ENCODE measurements around the gene UCHL5.
A peak's percentile ranks its signal among the peaks of the same experiment; 100 is the strongest.

The UCHL5 gene, protein sequence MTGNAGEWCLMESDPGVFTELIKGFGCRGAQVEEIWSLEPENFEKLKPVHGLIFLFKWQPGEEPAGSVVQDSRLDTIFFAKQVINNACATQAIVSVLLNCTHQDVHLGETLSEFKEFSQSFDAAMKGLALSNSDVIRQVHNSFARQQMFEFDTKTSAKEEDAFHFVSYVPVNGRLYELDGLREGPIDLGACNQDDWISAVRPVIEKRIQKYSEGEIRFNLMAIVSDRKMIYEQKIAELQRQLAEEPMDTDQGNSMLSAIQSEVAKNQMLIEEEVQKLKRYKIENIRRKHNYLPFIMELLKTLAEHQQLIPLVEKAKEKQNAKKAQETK

DNA sequence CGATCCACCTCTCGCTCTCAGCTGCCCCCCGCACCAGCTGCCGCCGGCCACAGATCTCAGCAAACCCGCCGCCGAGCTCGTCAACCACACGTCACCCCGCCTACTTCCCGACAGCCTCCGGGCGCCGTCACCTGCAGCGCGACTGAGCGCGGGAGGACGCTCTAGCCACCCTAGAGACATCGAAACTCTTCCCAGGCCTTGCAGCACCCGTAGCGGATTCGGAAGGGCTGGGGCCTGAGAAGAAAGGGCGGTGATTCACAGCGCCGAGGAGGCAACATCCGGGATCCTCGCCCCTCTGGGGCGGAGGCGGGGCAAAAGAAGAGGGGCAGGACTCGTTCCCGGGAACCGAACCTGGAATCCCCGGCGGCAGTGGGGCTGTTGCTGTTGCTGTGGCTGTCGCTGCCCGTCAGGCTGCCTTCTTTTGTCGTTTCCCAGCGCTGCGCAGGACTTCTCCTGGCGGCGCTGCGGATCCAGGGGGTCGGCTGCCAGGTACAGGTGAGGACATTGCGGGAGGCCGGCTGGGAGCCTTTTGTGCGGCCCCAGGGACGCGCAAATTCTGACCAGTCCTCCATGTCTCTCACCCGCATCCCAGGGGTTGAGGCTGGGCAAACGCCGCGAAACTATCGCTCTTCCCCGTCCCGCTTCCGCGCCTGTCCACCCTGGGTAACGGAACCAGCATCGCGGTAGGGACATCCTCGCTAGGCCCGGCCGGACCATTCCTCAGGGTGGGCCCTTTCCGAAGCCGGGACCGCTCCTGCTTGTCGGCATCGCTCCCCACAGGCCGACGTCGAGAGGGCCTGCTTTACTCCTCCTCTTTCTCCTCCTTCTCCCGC, at the start of gene UCHL5, which contains the start of gene RO60:
TSS of gene UCHL5 (minus strand) at position 79 of the 833 bp plus-strand sequence. CDS start 100 bp downstream, outside the sequence.
TSS of gene RO60 (plus strand) at position 331 of the 833 bp plus-strand sequence. CDS start 9,443 bp downstream, outside the sequence.
- peak; percentile 95 for DNase-seq (ENCODE audit: low read depth, low spot score)

DNA sequence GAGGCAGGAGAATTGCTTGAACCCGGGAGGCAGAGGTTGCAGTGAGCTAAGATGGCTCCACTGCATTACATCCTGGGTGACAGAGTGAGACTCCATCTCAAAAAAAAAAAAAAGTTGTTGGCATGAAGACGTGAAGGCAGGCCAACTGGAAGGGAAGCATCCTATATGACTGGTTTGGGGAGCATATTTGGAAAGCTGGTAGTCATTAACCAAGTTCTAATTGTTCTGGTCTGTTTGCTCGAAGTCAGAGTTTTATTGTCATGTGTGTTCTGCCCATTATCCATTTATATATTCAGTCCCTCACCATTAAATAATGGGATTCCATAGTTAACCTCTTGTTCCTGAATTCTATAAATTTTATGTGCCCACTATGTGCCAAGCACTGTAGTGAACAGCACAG, 49.3 kb upstream of the UCHL5 start:
- DNase-seq (ENCODE audit: low read depth, low spot score), result no peak

DNA sequence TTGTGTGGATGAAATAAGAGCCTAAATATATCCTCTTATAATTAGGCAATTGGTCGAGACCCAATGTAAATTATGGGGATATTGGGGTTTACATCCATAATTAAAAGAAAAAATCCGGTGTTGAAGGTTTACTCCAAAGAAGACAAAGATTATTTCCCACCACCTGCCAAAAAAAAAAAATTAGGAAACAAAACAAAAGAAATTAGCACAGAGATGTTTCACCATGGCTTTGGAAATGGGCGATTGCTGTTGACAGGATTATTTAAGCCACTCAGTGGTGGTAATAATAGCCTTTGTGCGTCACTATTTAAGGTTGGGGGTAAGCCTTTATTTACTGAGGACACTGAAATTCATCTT, 46.6 kb upstream of the UCHL5 start:
- DNase-seq (ENCODE audit: low read depth, low spot score), result no peak

DNA sequence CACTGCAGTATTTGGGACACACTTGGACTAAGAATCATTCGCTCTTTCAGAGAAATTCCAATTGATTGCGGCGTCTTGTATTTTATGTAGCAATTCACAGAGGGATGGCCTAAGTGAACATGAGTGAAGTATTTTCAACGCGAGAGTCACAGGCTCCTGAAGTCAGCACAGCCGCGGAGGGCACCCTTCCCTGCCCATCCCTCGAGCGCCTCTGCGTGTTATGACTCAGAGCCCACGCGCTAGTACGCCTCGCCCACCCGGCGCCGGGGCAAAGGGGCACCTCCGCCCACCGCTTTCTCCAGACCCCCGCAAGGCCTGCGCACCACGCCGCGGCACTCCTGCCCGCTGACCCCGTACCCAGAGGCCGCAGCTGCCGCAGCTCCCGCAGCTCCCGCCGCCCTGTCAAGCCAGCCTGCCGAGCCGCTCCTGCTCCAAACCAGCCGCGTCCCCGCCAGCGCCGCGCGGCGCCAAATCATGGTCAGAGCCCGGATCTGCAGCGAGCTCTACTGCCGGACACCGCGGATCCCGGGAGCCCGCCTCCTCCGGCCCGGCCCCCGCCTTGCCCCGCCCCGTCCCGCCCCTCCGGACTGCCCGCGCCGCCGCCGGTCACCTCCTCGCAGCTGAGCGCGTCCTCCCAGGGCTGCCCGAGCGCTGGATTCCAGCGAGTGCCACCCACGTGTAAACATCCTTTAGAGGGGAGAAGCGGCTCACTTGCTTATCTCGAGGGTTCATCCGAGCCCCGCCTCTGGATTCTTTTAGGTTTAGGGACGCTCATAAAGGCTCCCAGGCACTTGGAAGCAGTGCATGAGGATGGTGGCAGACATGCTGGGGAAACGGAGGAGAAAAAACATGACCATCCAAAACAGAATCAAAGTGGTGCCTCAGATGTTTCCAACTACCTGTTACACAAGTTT, 46.0 kb upstream of the UCHL5 start, which contains the start of gene GLRX2:
TSS of gene GLRX2 (minus strand) at position 508 of the 914 bp plus-strand sequence. CDS start at position 476, 32 bp downstream.
- DNase-seq (ENCODE audit: low read depth, low spot score), result peak; percentile 51

DNA sequence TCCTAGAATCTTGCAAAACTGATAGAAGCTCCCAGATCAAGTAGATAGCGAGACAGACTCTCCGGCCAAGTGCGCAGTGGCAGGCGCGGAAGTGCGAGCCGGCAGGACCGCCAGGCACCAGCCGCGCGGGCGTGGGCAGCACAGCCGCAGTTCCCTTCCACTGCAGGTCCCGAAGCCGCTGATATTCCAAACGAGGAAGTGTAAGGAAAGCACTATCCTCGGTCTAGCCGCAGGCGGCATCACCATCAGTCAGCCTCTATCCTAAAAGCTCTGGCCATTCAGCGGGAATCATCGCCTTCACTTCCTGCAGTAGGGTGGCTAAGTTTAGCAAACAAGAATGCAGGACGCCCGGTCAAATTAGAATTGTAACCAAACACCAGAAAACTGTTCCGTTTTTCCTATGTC, 45.3 kb upstream of the UCHL5 start:
- no peak for DNase-seq (ENCODE audit: low read depth, low spot score)

DNA sequence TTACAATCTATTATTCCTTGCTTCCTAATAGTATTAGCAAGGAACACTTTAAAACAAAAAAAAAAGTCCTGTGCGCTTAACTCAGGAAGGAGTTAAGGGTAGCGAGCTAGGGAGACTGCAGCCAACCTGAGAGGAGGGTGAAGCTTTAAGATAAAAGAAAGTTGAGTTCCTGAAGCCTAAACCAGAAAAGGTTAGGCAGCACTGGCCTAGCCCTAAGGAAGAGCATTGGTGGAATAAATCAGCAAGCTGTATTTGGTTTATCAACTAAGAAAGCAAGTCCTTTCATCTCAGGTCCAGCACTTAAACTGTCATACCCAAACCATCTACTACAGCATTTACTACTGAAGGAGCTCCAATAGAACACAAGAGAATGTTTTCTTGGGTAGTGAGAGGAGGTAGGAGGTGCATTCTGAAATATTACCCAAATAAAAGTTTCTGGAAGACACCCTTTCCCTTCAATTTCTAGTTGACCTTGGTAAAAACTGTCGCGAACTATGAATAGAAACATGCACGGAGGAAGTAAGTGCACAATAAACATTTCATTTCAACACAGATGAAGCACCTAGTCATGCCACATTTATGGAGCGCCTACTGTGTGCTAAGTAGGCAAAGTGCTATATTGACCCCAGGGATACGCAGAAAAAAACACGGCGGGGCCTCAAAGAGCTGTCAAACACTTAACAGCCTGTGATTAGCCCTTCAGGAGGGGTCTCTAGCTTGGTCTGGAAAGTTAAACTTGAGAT, 44.8 kb upstream of the UCHL5 start:
- no peak for DNase-seq (ENCODE audit: low read depth, low spot score)

DNA sequence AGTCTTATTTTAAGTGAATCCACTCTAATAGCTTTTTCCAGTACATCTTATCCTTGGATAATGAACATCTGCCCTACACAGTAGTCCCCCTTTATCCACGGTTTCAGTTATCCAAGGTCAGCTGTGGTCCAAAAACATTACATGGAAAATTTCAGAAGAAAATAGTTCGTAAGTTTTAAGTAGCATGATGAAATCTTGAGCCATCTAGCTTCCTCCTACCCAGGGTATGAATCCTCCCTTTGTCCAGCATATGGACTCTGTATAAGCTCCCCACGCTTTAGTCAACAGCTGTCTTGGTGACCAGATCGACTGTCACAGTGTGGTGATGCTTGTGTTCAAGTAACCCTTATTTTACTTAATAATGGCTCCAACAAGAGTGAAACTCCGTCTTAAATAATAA, 43.5 kb upstream of the UCHL5 start:
- DNase-seq (ENCODE audit: low read depth, low spot score), result no peak

DNA sequence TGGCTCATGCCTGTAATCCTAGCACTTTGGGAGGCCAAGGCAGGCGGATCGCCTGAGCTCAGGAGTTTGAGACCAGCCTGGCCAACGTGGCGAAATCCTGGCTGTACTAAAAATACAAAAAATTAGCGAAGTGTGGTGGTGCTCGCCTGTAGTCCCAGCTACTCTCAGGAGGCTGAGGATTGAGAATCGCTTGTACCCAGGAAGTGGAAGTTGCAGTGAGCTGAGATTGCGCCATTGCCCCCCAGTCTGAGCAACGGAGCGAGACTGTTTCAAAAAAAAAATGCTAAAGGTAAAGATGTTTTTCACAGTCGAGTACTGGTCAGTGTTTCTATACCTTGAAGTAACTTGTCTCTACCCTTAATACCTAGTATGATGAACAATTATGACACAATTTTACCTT, 35.0 kb upstream of the UCHL5 start:
- DNase-seq (ENCODE audit: low read depth, low spot score), result no peak

DNA sequence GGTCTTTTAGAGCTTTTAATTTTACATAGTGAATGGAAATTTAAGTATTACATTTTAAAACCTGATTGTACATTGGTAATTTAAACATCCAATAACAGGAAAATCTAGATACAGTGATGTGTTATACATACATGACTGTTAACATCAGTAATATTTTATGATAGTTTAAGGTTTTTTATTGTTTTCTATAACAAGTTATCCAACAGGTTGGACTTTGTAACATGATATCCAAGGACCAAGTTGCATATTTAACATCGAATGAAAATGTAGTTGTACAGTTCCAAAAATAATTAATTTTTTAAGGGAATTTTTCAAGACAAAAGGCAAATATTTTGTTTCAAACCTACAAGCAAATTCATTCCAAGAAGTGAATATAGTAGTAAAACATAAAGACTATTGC, 31.7 kb upstream of the UCHL5 start:
- DNase-seq (ENCODE audit: low read depth, low spot score), result no peak

DNA sequence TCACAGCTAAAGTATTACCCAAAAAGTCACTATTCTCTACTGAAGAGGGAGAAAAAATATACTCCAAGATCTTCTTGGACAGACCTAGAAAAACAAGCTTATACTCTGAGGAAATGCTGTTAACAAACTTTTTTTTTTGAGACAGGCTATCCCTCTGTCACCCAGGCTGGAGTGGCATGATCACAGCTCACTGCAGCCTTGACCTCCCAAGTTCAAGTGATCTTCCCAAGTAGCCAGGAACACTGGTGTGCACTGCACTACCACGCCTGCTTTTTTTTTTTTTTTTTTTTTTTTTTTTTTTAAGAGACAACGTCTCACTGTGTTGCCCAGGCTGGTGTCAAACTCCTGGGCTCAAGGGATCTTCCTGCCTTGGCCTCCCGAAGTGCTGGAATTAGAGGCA, 28.7 kb upstream of the UCHL5 start:
- DNase-seq (ENCODE audit: low read depth, low spot score), result no peak

DNA sequence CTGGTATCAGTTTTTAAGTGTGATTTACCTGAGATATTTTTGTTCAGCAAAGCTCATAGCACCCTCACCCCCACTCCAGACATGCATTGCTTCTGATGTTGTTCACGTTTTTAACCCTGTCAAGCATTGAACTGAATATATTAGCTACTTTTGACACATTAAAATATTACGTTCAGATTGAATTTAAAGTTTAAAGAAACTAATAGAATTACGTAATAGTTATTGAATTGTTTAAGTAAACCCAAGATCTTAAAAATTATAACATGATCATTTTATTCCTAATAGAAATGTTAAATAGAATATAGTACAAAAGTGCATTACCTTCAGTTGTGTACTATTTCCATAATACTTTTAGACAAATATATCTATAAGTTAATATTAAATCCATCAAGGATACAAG, 27.2 kb upstream of the UCHL5 start:
- no peak for DNase-seq (ENCODE audit: low read depth, low spot score)

DNA sequence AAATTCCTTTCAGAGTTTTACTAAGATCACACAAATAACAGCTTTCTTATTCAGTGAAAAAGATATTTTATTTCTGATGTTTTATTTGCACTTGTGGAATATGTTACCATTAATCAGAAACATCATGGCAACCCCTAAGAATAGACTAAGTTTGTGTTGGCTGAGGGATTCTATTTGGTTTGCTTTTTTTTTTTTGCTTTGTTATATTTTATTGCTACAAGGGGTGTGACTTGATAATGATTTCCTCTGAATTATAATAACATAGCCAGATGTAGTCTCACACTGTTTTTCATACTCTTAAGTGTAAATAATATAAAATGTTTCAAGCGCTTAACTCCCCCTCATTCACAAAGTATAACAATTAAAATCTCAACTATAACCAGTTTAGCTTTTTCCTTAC, 26.1 kb upstream of the UCHL5 start:
- DNase-seq (ENCODE audit: low read depth, low spot score), result no peak

DNA sequence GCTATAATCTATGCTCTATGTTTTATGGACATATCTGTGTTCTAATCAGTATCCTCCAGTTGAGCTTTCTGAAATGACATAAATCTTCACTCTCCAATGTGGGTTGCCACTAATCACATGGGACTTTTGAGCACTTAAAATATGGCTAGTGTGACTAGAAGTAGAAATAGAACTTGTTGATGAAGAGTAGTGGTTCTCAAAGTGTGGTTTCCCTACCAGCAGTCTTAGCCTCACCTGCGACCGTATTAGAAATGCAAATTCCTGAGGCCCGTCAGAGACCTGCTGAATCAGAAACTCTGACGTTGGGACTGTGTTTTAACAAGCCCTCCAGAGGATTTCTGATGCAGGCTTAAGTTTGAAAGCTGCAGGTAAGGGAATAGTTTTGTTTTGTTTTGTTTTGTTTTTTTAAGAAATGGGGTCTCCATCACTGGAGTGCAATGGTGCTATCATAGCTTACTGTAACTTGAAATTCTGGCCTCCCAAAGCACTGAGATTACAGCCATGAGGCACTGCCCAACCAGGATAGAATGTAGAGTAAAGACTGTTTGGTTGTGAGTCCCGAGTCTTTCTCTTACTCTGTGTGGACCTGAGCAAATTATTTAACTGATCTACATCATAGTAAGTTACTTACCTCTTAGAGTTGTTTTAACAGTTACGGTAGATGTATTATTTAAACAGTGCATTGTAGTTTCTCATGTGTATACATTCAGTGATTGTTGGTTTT, 24.4 kb upstream of the UCHL5 start:
- DNase-seq (ENCODE audit: low read depth, low spot score), result no peak

DNA sequence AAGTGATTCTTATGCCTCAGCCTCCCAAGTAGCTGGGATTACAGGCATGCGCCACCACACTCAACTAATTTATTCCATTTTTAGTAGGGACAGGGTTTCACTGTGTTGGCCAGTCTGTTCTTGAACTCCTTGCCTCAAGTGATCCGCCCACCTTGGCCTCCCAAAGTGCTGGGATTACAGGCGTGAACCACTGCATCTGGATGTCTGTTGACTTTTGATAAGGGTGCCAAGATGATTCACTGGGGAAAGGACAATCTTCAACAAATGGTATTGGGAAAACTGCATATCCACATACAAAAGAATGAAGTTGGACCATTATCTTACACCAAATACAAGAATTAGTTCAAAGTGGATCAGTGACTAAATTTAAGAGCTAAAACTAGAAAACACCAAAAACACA, 20.0 kb upstream of the UCHL5 start:
- no peak for DNase-seq (ENCODE audit: low read depth, low spot score)

DNA sequence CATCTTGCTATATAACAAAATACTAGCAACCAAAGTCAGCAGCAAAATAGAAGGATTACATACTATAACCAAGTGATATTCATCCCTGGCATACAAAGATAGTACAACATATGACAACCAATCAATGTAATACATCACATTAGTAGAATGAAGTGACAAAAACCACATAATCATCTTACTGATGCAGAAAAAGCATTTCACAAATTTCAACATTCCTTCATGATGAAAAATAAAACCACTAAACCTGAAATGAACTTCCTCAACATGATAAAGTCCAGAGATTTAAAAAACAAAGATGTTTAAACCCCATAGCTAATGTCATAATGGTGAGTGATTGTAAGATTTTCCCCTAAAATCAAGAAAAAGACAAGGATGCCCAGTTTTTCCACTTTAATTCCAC, 18.8 kb upstream of the UCHL5 start:
- DNase-seq (ENCODE audit: low read depth, low spot score), result no peak

DNA sequence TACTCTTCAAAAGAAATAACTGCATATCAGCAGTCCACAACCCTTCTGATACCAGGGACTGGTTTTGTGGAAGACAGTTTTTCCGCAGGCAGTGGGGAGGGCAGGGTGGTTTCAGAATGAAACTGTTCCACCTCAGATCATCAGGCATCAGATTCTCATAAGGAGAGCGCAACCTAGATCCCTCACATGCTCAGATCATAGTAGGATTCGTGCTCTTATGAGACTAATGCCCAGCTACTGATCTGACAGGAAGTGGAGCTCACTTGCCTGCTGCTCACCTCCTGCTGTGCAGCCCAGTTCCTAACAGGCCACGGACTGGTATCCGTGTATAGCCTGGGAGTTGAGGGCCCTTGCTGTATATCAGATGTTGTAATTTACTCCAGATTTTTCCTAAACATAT, 11.8 kb upstream of the UCHL5 start:
- DNase-seq (ENCODE audit: low read depth, low spot score), result no peak

DNA sequence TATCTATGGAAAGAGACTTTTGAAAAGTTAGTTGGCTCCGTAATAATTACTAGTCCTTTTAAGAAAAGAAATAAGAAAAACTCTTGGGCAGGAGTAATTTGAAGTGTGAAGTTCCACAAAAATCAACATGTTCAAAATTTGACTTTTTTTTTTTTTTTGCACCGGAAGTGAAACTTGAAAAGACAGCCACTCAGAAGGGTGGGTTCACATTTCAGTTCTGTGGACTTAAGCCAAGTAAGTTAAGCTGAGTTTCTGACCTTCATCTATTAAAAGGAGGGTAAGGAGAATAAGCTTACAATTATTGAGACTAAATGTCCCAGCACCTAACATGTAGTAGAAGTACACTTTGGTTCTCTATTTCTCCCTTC, 11.2 kb upstream of the UCHL5 start:
- DNase-seq (ENCODE audit: low read depth, low spot score), result no peak

DNA sequence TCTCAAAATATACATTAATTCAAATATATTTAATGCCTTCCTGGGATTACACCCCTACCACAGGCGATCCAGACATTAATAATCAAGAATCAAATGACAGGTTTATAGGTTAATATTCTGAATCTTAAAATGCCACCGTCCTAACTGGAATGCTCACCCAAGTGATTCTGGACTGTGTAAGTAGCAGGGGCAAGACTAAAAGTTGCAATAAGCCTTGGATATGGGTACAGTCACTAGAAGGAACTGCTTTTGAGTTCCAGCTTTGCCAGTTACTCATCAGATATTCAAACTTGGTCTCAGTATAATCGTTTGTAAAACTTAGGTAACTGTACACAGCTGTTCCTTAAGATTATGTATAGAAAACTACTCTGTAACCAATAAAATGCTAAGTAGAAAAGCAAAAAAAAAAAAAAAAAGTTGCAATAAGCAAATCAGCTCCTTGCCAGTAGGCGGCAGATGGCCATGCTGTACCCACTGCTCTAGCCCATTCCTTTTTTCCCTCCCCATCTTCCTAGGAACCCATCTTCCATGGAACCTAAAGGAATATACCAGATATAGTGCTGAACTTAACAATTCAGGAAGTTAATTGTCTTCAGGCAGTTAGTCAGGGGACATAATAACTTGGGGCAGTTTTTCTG, 10.7 kb upstream of the UCHL5 start:
- DNase-seq (ENCODE audit: low read depth, low spot score), result no peak

DNA sequence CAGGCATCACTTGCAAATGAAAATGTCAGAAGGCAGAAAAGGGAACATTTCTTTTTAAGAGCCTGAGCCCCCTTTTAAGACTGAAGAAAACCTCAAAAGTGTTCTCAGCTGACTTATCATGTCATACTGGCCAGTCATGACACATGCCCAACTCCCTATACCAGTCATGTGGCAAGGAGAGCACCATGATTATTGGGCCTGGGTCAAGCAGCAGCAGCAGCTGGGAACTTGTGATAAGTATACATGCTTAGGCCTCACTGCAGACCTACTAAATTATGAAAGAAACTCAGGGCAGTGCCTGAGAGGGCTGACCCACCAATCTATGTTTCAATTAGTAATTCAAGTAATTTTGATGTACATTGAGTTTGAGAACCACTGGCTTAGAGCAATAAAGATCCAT, 8.9 kb upstream of the UCHL5 start:
- DNase-seq (ENCODE audit: low read depth, low spot score), result no peak

DNA sequence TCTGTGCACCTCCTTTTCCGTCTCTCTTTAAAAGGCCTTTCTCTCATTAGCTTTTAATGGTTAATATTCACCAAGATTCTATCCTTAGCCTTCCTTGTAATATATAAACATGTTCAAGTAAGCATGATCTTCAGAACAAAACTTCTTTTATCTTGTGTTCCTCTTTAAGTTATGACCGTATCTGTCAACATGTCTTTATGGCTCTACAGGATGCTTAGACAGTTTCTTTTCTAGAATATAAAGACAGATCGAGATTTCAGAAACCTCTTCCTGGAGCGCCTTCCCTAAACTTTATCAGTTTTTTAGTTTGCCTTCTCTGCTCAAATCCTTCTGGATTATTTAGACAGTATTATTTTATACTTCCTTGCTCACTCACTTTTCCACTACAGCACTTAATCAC, 7.4 kb upstream of the UCHL5 start:
- no peak for DNase-seq (ENCODE audit: low read depth, low spot score)

All from brain pericyte (primary cell).